ENCODE results near the gene CARD11. TPM values are rescaled to one million over a fixed set of nuclear protein-coding genes. Genes with fewer than 3 reads are reported as not detected.

Gene CARD11
- total and polyA plus RNA-seq, 2 of the 4 experiments (the other 2 are of a cell fraction) = 0.18 to 0.26 TPM

DNA sequence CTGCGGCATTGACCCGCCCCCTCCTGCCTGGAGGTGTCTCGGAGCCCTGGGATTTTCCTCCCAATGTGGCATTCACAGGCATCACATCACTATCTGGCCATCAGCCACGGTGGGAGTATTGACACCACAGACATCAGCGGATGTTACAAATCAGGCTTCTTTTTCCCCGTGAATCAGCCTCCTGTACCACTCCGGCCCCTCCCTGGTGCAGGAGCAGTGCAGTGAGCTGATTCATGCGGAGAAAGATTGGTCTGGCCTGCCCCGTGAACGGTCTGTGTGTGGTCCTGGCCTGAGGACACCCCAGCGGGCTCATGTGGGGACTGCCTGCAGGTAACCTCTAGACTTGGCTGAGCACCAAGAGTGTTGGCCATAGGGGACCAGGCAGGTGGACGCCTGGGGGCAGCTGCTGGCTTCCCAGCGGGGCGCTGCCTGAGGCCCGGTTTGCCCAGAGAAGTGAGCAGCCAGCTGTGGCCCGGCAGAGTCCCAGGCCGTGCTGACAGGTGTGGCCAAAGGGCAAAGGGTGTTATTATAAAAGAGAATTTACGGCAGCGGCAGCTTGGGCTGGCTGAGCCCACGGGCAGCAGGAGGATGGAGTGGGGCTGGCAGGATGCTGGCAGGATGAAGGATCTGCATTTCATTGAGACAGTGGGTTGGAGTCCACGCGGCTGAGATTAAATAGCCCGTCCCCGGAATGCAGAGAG, 167.5 kb downstream of the CARD11 start:
- in situ Hi-C loops (cut with MboI; ENCODE audit: low sequenced_read_pairs) = no loop called here
- CTCF ChIA-PET = no interaction called here

More for the DNA sequence above, 167.5 kb downstream of the CARD11 start:
- Histone ChIP-seq H3K14ac (replicated peaks; ENCODE audit: low read depth, low read length) (no peak overlapping the region; the same call in 1 of the 2 replicates), H2BK20ac (ENCODE audit: low read depth, low read length) (no peak overlapping the region), H2BK5ac (ENCODE audit: low read depth, low read length, poor library complexity, severe bottlenecking) (no peak overlapping the region), H3K23ac (ENCODE audit: low read depth, low read length) (no peak overlapping the region), H3K9ac (ENCODE audit: low read depth, low read length) (no peak overlapping the region), H3K27ac (ENCODE audit: insufficient read depth, low read length) (no peak overlapping the region), H3K79me1 (ENCODE audit: low read depth in 1 of 2, low read length in 2 of 2) (no peaks in the 10 kb centered on the region), H3K9me3 (ENCODE audit: control insufficient read depth, insufficient read depth, low read length) (no peaks in the 10 kb centered on the region), H3K27me3 (ENCODE audit: control insufficient read depth, insufficient read depth, low read length) (no peaks in the 10 kb centered on the region), H4K8ac (ENCODE audit: low read depth in 2 of 2, low read length in 2 of 2) (no peak overlapping the region), H4K5ac (ENCODE audit: low read depth, low read length) (no peak overlapping the region), H3K4me1 (ENCODE audit: control insufficient read depth, insufficient read depth, low read length) (peaks cover 3% of the 10 kb centered on the region), H2BK15ac (ENCODE audit: low read depth, low read length) (no peak overlapping the region), H2BK120ac (ENCODE audit: low read depth, low read length) (no peak overlapping the region), H3K18ac (ENCODE audit: low read depth, low read length) (no peak overlapping the region), H3K4me2 (ENCODE audit: low read depth, low read length) (no peak overlapping the region), H2AFZ (replicated peaks; ENCODE audit: low read length, poor library complexity) (peak overlapping the region; percentile 85), H2AK5ac (ENCODE audit: low read depth, low read length) (peak overlapping the region; percentile 43; the same call in 1 of the 2 replicates), H3K4me3 (ENCODE audit: insufficient read depth, low read depth, low read length) (no peak overlapping the region), H3K9me1 (ENCODE audit: insufficient read depth, low read length) (peaks cover 21% of the 10 kb centered on the region), H3K56ac (ENCODE audit: extremely low read depth, insufficient read depth, low read length) (no peak overlapping the region), H4K91ac (ENCODE audit: insufficient read depth, low read depth, low read length) (no peak overlapping the region), H3K36me3 (ENCODE audit: control insufficient read depth, insufficient read depth, low read length) (no peaks in the 10 kb centered on the region), H4K20me1 (ENCODE audit: insufficient read depth, low read length) (peaks cover 9% of the 10 kb centered on the region), H3K4ac (ENCODE audit: low read depth, low read length) (0 out of 2 replicates have a peak overlapping the region, but pooled peaks have one; percentile 17), H2AK9ac (replicated peaks; ENCODE audit: low read depth, low read length, poor library complexity) (peak overlapping the region; percentile 85)
- no peak for TF ChIP-seq BHLHE40 (IDR thresholded peaks at IDR 0.05; ENCODE audit: low read depth, low read length)
- no peak for TF ChIP-seq SMC3 (IDR thresholded peaks at IDR 0.05; ENCODE audit: low read depth, low read length)
- peak; percentile 64; the same call in 1 of the 2 replicates for TF ChIP-seq MAZ (IDR thresholded peaks at IDR 0.05; ENCODE audit: borderline replicate concordance, low read depth, low read length)
- peak; percentile 31; the same call in 1 of the 2 replicates for TF ChIP-seq FOS (IDR thresholded peaks at IDR 0.05; ENCODE audit: low read depth, low read length)
- intact Hi-C loops (cut with micrococcal nuclease) (no loop called here), dilution Hi-C loops (cut with HindIII; ENCODE audit: low sequenced_read_pairs, unreplicated experiment) (no loop called here)
- BruUV-seq (replicated peaks) = no TSS peak
- peak; percentile 21; the same call in 1 of the 2 replicates for ATAC-seq (ENCODE audit: low read depth)
- DNase-seq = peak; percentile 87
- POLR2A ChIA-PET (ENCODE audit: unreplicated experiment) = no interaction called here
- WGBS, 2 experiments (ENCODE audit: extremely low coverage in 2 of 2, insufficient read length in 1 of 2) = 45% methylated on average over 14 of the region's 24 CpGs; no CpG with 5 or more reads in 1 of the 2 experiments

All from IMR-90 (cell line).